Ishikawa (cell line): ENCODE results near the gene FHIT.

Experiments
- CEBPB ChIP-seq: IDR thresholded peaks from 2 replicates; pipeline ENCODE4 v1.6.1; 2012
- RAD21 ChIP-seq: IDR thresholded peaks from 2 replicates; pipeline ENCODE4 v1.6.1; 2012; ENCODE audit warnings: low read depth

DNA sequence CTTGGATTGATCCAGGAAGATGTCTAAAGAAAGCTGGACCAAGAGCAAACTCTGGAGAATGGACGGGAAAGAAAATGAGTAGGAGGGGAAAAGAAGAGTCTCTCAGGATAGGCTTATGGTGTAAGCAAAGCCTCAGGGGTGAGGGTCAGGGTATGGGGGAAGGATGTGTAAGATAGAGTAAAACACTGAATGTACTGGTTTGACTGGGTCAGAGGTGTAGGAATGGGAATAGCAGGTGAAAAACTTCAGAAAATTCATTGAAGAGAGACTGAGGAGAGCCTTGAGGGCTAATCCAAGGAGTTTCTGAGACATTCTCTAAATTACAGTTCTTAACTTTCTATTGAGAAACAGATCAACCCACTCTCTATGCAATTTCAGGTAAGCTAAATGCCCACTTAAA, 857.3 kb downstream of the FHIT start:
- TF ChIP-seq CEBPB = no peak
- TF ChIP-seq RAD21 = no peak
